Measurements from ENCODE around the gene MTFR1L. TPM values are rescaled to one million over a fixed set of nuclear protein-coding genes. Genes with fewer than 3 reads are reported as not detected.

The MTFR1L gene
- polyA plus RNA-seq, 1 experiment, result 65.8 TPM

DNA sequence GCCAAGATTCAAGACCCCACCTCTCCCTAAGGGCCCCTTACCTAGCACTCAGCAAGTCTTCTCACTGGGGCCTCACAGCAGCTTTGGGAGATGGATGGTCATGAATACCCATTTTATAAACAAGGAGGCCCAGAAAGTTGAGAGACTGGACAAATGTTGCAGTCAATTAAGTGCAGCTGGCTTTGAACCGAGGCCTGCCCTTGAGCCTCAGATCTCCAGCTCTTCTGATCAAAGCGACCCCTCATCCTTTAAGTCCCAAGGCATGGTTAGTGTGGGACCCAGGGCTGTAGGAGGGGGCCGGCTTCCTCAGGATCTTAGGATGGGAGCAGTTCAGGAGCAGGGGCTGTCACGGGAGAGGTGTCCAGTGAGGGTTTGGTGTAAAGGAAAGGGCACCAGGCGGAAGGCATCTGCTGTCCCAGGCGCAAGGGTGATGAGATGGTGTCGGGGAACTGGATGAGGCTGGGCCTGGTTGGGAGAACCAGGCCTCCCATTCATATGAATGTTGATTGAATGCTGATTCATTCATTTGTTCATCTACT is 5.1 kb upstream of the MTFR1L start:
- POLR2A ChIA-PET, result no interaction called here
- TF ChIP-seq, protein P1, sequence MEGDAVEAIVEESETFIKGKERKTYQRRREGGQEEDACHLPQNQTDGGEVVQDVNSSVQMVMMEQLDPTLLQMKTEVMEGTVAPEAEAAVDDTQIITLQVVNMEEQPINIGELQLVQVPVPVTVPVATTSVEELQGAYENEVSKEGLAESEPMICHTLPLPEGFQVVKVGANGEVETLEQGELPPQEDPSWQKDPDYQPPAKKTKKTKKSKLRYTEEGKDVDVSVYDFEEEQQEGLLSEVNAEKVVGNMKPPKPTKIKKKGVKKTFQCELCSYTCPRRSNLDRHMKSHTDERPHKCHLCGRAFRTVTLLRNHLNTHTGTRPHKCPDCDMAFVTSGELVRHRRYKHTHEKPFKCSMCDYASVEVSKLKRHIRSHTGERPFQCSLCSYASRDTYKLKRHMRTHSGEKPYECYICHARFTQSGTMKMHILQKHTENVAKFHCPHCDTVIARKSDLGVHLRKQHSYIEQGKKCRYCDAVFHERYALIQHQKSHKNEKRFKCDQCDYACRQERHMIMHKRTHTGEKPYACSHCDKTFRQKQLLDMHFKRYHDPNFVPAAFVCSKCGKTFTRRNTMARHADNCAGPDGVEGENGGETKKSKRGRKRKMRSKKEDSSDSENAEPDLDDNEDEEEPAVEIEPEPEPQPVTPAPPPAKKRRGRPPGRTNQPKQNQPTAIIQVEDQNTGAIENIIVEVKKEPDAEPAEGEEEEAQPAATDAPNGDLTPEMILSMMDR (IDR thresholded peaks at IDR 0.05; ENCODE audit: low read depth, low read length), result no peak
- Histone ChIP-seq H3K27me3 (ENCODE audit: control insufficient read depth, insufficient read depth, low read length) (no peaks in the 10 kb centered on the region), H3K27ac (ENCODE audit: low read depth, low read length) (no peak overlapping the region), H3K9me3 (ENCODE audit: control insufficient read depth, insufficient read depth, low read length) (no peaks in the 10 kb centered on the region; the same call in 1 of the 2 replicates), H3K4me3 (ENCODE audit: low read depth, low read length) (no peak overlapping the region)
- DNase-seq (ENCODE audit: low read depth, low spot score), result no peak
- CTCF ChIA-PET, result no interaction called here

DNA sequence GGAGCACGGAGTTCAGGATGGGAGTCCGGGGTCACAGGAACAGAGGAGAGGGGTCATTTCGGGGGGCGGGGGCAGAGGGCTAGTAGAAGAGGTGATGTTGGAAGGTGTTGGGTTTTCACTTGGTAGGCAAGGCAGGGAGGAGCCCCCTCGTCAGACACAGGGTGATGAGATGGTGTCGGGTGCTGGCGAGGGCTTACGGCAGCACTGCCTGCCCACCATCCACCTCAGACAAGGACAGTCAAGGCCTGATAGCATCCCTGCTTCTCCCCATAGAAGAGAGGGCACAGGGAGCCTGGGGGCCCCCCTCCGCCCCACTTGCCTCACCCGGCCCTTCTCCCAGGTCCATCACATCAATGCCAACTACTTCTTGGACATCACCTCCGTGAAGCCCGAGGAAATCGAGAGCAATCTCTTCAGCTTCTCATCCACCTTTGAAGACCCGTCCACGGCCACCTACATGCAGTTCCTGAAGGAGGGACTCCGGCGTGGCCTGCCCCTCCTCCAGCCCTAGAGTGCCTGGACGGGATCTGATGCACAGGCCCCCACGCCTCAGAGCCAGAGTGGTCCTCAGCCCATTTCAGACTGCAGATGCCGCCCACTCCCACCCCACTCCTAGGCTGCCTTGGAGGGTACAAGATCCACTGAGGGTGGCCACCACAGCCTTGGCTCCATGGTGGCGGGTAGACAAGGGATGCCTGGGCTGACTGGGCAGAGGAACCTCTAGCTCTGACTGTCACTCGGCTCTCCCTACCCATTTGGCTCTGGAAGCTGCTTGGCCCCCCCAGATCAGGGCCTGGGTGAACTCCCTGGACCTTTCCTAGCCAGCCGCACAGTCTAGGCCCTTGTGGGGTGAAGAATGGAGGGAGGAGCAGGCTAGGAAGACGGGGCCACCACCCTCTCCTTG is 4.3 kb upstream of the MTFR1L start:
- Histone ChIP-seq H3K27ac (ENCODE audit: low read depth, low read length) (no peak overlapping the region), H3K9me3 (ENCODE audit: control insufficient read depth, insufficient read depth, low read length) (no peaks in the 10 kb centered on the region; the same call in 1 of the 2 replicates), H3K27me3 (ENCODE audit: control insufficient read depth, insufficient read depth, low read length) (no peaks in the 10 kb centered on the region), H3K4me3 (ENCODE audit: low read depth, low read length) (no peak overlapping the region)
- POLR2A ChIA-PET, result interaction anchor here (0.7 kb wide), 1 partner anchor 28 kb away, joined by 4 read pairs; no protein-coding TSS in a partner anchor
- CTCF ChIA-PET, result no interaction called here
- TF ChIP-seq, protein P1 (IDR thresholded peaks at IDR 0.05; ENCODE audit: low read depth, low read length), result no peak
- no peak for DNase-seq (ENCODE audit: low read depth, low spot score)

DNA sequence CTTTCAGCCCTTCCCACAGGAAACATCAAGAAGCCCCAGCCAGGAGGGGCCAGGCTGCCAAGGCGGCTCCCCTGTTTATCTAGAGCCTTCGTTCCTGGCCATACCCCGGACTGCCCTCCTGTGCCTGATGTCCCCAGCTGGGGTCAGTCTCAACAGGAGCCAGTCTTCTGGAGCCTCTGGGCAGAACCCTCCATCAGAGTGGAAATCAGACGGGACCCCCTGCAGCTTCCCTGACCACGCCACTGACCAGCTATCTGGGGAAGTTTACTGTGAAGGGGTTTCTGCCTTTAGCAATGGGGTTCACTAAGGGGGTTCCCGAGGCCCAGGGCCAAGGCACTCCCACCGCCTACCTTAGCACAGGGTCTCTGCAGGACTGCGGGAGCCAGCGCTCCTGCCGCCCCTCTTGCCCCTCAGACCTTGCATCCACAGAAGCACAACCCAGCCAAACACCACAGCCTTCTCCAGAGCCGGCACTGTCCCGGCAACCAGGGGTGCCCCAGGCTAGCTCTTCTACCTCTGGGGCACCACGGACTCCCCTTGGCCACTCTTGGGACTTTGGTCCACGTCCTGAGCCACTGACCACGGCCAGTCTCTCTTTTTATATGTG is 3.5 kb upstream of the MTFR1L start:
- no peak for DNase-seq (ENCODE audit: low read depth, low spot score)
- no peak overlapping the region for H3K27ac ChIP-seq (ENCODE audit: low read depth, low read length)
- no peak overlapping the region for H3K4me3 ChIP-seq (ENCODE audit: low read depth, low read length)
- CTCF ChIA-PET, result no interaction called here
- no peaks in the 10 kb centered on the region for H3K27me3 ChIP-seq (ENCODE audit: control insufficient read depth, insufficient read depth, low read length)
- TF ChIP-seq, protein P1 (IDR thresholded peaks at IDR 0.05; ENCODE audit: low read depth, low read length), result no peak
- no peaks in the 10 kb centered on the region; the same call in 1 of the 2 replicates for H3K9me3 ChIP-seq (ENCODE audit: control insufficient read depth, insufficient read depth, low read length)
- POLR2A ChIA-PET, result interaction anchor here (0.7 kb wide), 1 partner anchor 29 kb away, joined by 4 read pairs; no protein-coding TSS in a partner anchor

DNA sequence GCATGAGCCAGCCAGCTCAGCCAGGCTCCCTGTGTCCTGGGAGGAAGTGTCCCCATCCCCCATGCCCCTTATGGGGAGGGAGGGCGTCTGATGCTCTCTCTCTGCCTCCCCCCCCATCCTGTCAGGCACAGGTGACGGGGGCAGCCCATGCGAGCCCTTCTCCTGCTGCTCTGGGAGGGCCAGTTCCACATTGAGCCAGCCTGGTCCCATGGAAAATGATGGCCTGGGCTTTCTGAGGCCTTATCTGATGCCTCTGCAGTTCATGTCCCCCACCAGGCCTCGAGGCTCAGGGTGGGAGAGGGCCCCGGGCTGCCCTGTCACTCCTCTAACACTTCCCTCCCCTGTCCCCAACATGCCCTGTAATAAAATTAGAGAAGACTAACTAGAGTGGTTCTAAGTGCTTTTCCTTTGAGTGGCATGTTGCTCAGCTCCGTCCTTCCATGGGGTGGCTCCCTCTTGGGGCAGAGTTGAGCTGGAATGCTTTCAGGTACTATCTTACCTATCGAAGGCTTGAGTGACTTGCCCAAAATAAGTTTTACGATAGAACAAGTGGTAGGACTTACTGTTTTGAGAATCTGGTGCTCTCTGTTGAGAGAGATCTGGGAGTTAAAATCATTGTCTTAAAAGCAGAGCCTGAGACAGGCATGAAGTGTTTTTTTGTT is 1.8 kb upstream of the MTFR1L start:
- ChIA-PET CTCF (no interaction called here), POLR2A (interaction anchor here (0.6 to 2.1 kb wide), 2 partner anchors 72 to 364 kb away, joined by 5 to 6 read pairs; no protein-coding TSS in a partner anchor)
- no peak overlapping the region for H3K27ac ChIP-seq (ENCODE audit: low read depth, low read length)
- H3K9me3 ChIP-seq (ENCODE audit: control insufficient read depth, insufficient read depth, low read length), result no peaks in the 10 kb centered on the region; the same call in 1 of the 2 replicates
- DNase-seq (ENCODE audit: low read depth, low spot score), result no peak
- no peak overlapping the region for H3K4me3 ChIP-seq (ENCODE audit: low read depth, low read length)
- no peaks in the 10 kb centered on the region for H3K27me3 ChIP-seq (ENCODE audit: control insufficient read depth, insufficient read depth, low read length)
- TF ChIP-seq, protein P1 (IDR thresholded peaks at IDR 0.05; ENCODE audit: low read depth, low read length), result peak; percentile 22; the same call in 1 of the 2 replicates

Data from AG04450 (cell line).